ENCODE data around the gene CCDC116.
"Not testable (repeated sequence)": the region's sequence is repeated elsewhere in the genome, so short reads cannot be mapped to it uniquely, and the experiment has no call there.

Gene CCDC116

GRCh38 chr22:21612858-21613257 lies 19.7 kb upstream of the CCDC116 start:
- Histone ChIP-seq H4K8ac (ENCODE audit: low read depth, low read length) (no peak overlapping the region), H3K9ac (ENCODE audit: low read length) (no peak overlapping the region)

GRCh38 chr22:21613553-21614233 lies 18.9 kb upstream of the CCDC116 start:
- no peak overlapping the region for H3K4me3 ChIP-seq (ENCODE audit: low read depth, low read length)
- H3K4me1 ChIP-seq (ENCODE audit: control insufficient read depth in 1 of 2, insufficient read depth in 2 of 2, low read length in 2 of 2) = no peaks in the 10 kb centered on the region
- DNase-seq = no peak
- H3K9me3 ChIP-seq (ENCODE audit: insufficient read depth, low read depth, low read length) = no peaks in the 10 kb centered on the region
- no peak overlapping the region for H2BK12ac ChIP-seq (ENCODE audit: low read length)
- no peak overlapping the region for H2AFZ ChIP-seq (ENCODE audit: insufficient read depth, low read length, poor library complexity)
- no peak overlapping the region for H2AK5ac ChIP-seq (ENCODE audit: low read length)
- no peak overlapping the region for H2BK5ac ChIP-seq (ENCODE audit: low read depth, low read length, poor library complexity)
- H4K8ac ChIP-seq (ENCODE audit: low read depth, low read length) = no peak overlapping the region
- no peak overlapping the region for H3K14ac ChIP-seq (ENCODE audit: low read length)
- no peak overlapping the region for H2BK120ac ChIP-seq (ENCODE audit: insufficient read depth, low read length, poor library complexity)
- H3K79me1 ChIP-seq (ENCODE audit: low read length) = no peaks in the 10 kb centered on the region
- no peak overlapping the region for H4K12ac ChIP-seq (ENCODE audit: low read depth, low read length)
- H3K4ac ChIP-seq (ENCODE audit: low read depth, low read length) = peak overlapping the region; percentile 10
- H3K9ac ChIP-seq (ENCODE audit: low read length) = no peak overlapping the region
- no peaks in the 10 kb centered on the region for H3K79me2 ChIP-seq (ENCODE audit: control insufficient read depth, insufficient read depth, low read length, poor library complexity)
- no peak overlapping the region for H4K91ac ChIP-seq (ENCODE audit: low read depth, low read length)
- no CpG with 5 or more reads among the region's 4 CpGs for WGBS (ENCODE audit: extremely low coverage, insufficient coverage, insufficient read length)
- no peaks in the 10 kb centered on the region for H3K27me3 ChIP-seq (ENCODE audit: insufficient read depth, low read length)
- H3K4me2 ChIP-seq (ENCODE audit: low read length) = no peak overlapping the region
- peaks cover 27 to 34% of the 10 kb centered on the region in 2 experiments for H3K36me3 ChIP-seq (ENCODE audit: control insufficient read depth in 1 of 2, insufficient read depth in 2 of 2, low read length in 2 of 2)
- H3K23ac ChIP-seq (ENCODE audit: low read length) = no peak overlapping the region
- no peak overlapping the region for H3K18ac ChIP-seq (ENCODE audit: low read length)
- H3K27ac ChIP-seq (ENCODE audit: low read depth, low read length) = no peak overlapping the region

More at GRCh38 chr22:21612858-21613257, 19.7 kb upstream of the CCDC116 start:
- Histone ChIP-seq H4K91ac (ENCODE audit: low read depth, low read length) (no peak overlapping the region), H3K18ac (ENCODE audit: low read length) (no peak overlapping the region), H3K27ac (ENCODE audit: low read depth, low read length) (no peak overlapping the region), H3K14ac (ENCODE audit: low read length) (no peak overlapping the region), H2BK5ac (ENCODE audit: low read depth, low read length, poor library complexity) (no peak overlapping the region), H2BK120ac (ENCODE audit: insufficient read depth, low read length, poor library complexity) (no peak overlapping the region), H3K36me3 (ENCODE audit: control insufficient read depth in 1 of 2, insufficient read depth in 2 of 2, low read length in 2 of 2) (peaks cover 22 to 31% of the 10 kb centered on the region in 2 experiments), H3K79me2 (ENCODE audit: control insufficient read depth, insufficient read depth, low read length, poor library complexity) (peaks cover 2% of the 10 kb centered on the region), H3K23ac (ENCODE audit: low read length) (no peak overlapping the region), H3K79me1 (ENCODE audit: low read length) (no peaks in the 10 kb centered on the region), H3K4me2 (ENCODE audit: low read length) (no peak overlapping the region), H3K27me3 (ENCODE audit: insufficient read depth, low read length) (no peaks in the 10 kb centered on the region), H2AK5ac (ENCODE audit: low read length) (no peak overlapping the region), H3K4me3 (ENCODE audit: low read depth, low read length) (no peak overlapping the region), H2BK12ac (ENCODE audit: low read length) (no peak overlapping the region), H2AFZ (ENCODE audit: insufficient read depth, low read length, poor library complexity) (no peak overlapping the region), H3K9me3 (ENCODE audit: insufficient read depth, low read depth, low read length) (no peaks in the 10 kb centered on the region), H3K4ac (ENCODE audit: low read depth, low read length) (no peak overlapping the region), H3K4me1 (ENCODE audit: control insufficient read depth in 1 of 2, insufficient read depth in 2 of 2, low read length in 2 of 2) (no peaks in the 10 kb centered on the region), H4K12ac (ENCODE audit: low read depth, low read length) (no peak overlapping the region)
- no CpG with 5 or more reads among the region's 7 CpGs for WGBS (ENCODE audit: extremely low coverage, insufficient coverage, insufficient read length)
- DNase-seq = no peak

DNA sequence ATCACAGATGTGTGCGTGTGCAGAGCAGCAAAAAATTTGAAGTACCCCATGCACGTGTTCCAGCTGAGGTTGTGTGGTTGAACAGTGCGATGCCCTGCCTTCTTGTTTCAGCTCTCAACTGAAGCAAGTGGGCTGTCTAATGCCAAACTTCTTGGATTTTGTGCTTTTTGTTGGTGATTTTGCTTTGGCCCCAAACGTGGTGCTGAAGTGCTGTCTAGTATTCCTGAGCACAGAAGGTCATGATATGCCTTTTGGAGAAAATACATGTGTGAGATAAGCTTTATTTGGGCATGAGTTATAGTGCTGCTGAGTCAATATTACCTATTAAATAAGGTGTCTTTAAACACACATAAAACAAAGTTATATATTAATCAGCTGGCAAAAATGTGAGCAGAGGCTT lies 16.8 kb upstream of the CCDC116 start:
- Histone ChIP-seq H3K4ac (ENCODE audit: low read depth, low read length) (no peak overlapping the region), H3K27ac (ENCODE audit: low read depth, low read length) (no peak overlapping the region), H4K8ac (ENCODE audit: low read depth, low read length) (no peak overlapping the region), H2AK5ac (ENCODE audit: low read length) (no peak overlapping the region), H3K9me3 (ENCODE audit: insufficient read depth, low read depth, low read length) (no peaks in the 10 kb centered on the region), H3K79me2 (ENCODE audit: control insufficient read depth, insufficient read depth, low read length, poor library complexity) (no peaks in the 10 kb centered on the region), H3K9ac (ENCODE audit: low read length) (no peak overlapping the region), H2BK12ac (ENCODE audit: low read length) (no peak overlapping the region), H3K36me3 (ENCODE audit: control insufficient read depth in 1 of 2, insufficient read depth in 2 of 2, low read length in 2 of 2) (peaks cover 28 to 41% of the 10 kb centered on the region in 2 experiments), H3K23ac (ENCODE audit: low read length) (no peak overlapping the region), H2BK120ac (ENCODE audit: insufficient read depth, low read length, poor library complexity) (no peak overlapping the region), H4K12ac (ENCODE audit: low read depth, low read length) (no peak overlapping the region), H3K14ac (ENCODE audit: low read length) (no peak overlapping the region), H3K4me2 (ENCODE audit: low read length) (no peak overlapping the region), H3K79me1 (ENCODE audit: low read length) (no peaks in the 10 kb centered on the region), H3K27me3 (ENCODE audit: insufficient read depth, low read length) (no peaks in the 10 kb centered on the region), H3K4me3 (ENCODE audit: low read depth, low read length) (no peak overlapping the region), H2BK5ac (ENCODE audit: low read depth, low read length, poor library complexity) (no peak overlapping the region), H3K4me1 (ENCODE audit: control insufficient read depth in 1 of 2, insufficient read depth in 2 of 2, low read length in 2 of 2) (no peaks in the 10 kb centered on the region), H2AFZ (ENCODE audit: insufficient read depth, low read length, poor library complexity) (no peak overlapping the region), H3K18ac (ENCODE audit: low read length) (no peak overlapping the region), H4K91ac (ENCODE audit: low read depth, low read length) (no peak overlapping the region)
- no CpG with 5 or more reads among the region's 4 CpGs for WGBS (ENCODE audit: extremely low coverage, insufficient coverage, insufficient read length)
- no peak for DNase-seq

DNA sequence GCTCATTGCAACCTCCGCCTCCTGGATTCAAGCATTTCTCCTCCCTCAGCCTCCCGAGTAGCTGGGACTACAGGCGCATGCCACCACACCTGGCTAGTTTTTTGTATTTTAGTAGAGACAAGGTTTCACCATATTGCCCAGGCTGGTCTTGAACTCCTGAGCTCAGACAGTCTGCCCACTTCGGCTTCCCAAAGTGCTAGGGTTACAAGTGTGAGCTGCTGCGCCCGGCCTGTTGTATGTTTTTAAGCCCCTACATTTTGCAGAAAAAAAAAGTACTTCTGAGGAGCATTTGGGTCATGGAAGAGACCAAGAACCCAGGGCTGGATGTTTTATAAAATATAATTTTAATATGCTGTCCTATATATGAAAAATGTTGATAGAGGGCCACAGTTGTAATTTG lies 15.2 kb upstream of the CCDC116 start:
- peaks cover 21 to 36% of the 10 kb centered on the region in 2 experiments for H3K36me3 ChIP-seq (ENCODE audit: control insufficient read depth in 1 of 2, insufficient read depth in 2 of 2, low read length in 2 of 2)
- H2AFZ ChIP-seq (ENCODE audit: insufficient read depth, low read length, poor library complexity); H3K9me3 ChIP-seq (ENCODE audit: insufficient read depth, low read depth, low read length); H4K91ac ChIP-seq (ENCODE audit: low read depth, low read length); H2BK120ac ChIP-seq (ENCODE audit: insufficient read depth, low read length, poor library complexity); H3K4me2 ChIP-seq (ENCODE audit: low read length); H2BK5ac ChIP-seq (ENCODE audit: low read depth, low read length, poor library complexity); DNase-seq; H3K4me3 ChIP-seq (ENCODE audit: low read depth, low read length); H3K79me1 ChIP-seq (ENCODE audit: low read length); H3K27ac ChIP-seq (ENCODE audit: low read depth, low read length); H3K23ac ChIP-seq (ENCODE audit: low read length); H3K4me1 ChIP-seq (ENCODE audit: control insufficient read depth in 1 of 2, insufficient read depth in 2 of 2, low read length in 2 of 2); H3K18ac ChIP-seq (ENCODE audit: low read length); H2AK5ac ChIP-seq (ENCODE audit: low read length); H3K14ac ChIP-seq (ENCODE audit: low read length); H2BK12ac ChIP-seq (ENCODE audit: low read length); H3K79me2 ChIP-seq (ENCODE audit: control insufficient read depth, insufficient read depth, low read length, poor library complexity); H3K9ac ChIP-seq (ENCODE audit: low read length); H3K4ac ChIP-seq (ENCODE audit: low read depth, low read length); H4K8ac ChIP-seq (ENCODE audit: low read depth, low read length); H4K12ac ChIP-seq (ENCODE audit: low read depth, low read length); H3K27me3 ChIP-seq (ENCODE audit: insufficient read depth, low read length): not testable (repeated sequence)
- no CpG with 5 or more reads among the region's 6 CpGs for WGBS (ENCODE audit: extremely low coverage, insufficient coverage, insufficient read length)

All from trophoblast cell (in vitro differentiated cells and primary cell).